A549 (cell line): ENCODE results near the gene CGN. TPM values are rescaled to one million over a fixed set of nuclear protein-coding genes. Genes with fewer than 3 reads are reported as not detected.

Experiments
- ATAC-seq, 2 experiments: fragments of 200-7000 bp in 1 of 2; fragments of >200 bp in 1 of 2; cut with Nextera tagmentation in 1 of 2; cut with Tn5 transposase in 1 of 2; 3 replicates each; pipeline versions ENCODE4 v1.8.0 to v1.9.1; 2018 to 2020; ENCODE audit warnings: mild to moderate bottlenecking in 1 of 2, moderate library complexity in 1 of 2
- CTCF ChIA-PET: fragments of 300-600 bp; sonication (Branson Sonifier 250); formaldehyde crosslinking; extraction: SDS; loops from one replicate; lab custom pipeline; 2021; ENCODE audit warnings: antibody characterized with exemption, inconsistent platforms; lab: Yijun Ruan, JAX
- POLR2A ChIA-PET: fragments of 350-600 bp; formaldehyde crosslinking; extraction: SDS; loops from one replicate; lab custom pipeline; 2021; ENCODE audit warnings: antibody characterized with exemption, inconsistent platforms; lab: Yijun Ruan, JAX
- DNase-seq, 2 experiments: peaks; one replicate each; pipeline versions ENCODE4 v3.0.0 to v3.0.0-alpha.2; 2011 to 2016; ENCODE audit warnings: low read depth in 1 of 2, low spot score in 1 of 2
- FAIRE-seq: peaks from 2 replicates; lab custom pipeline; 2011; peaks lifted over from hg19 to GRCh38; lab: Jason Lieb, UNC
- H3K27ac ChIP-seq, 2 experiments: fragments of >200 bp; sonication (Bioruptor Twin); formaldehyde crosslinking; 3 replicates each; pipeline ENCODE4 v1.5.1; 2016 to 2017
- H3K4me1 ChIP-seq: fragments of >200 bp; sonication (Bioruptor Twin); formaldehyde crosslinking; 3 replicates; pipeline ENCODE4 v1.6.1; 2016
- H3K4me2 ChIP-seq: fragments of >200 bp; sonication (Bioruptor Twin); formaldehyde crosslinking; 3 replicates; pipeline ENCODE4 v1.6.1; 2016
- H3K4me3 ChIP-seq: fragments of >200 bp; sonication (Bioruptor Twin); formaldehyde crosslinking; 3 replicates; pipeline ENCODE4 v1.5.1; 2016
- H3K9me3 ChIP-seq: fragments of >200 bp; sonication (Bioruptor Twin); formaldehyde crosslinking; 3 replicates; pipeline ENCODE4 v1.6.1; 2016
- BHLHE40 ChIP-seq: IDR thresholded peaks from 2 replicates; pipeline ENCODE4 v1.6.1; 2012; ENCODE audit warnings: low read depth, low read length, inconsistent platforms
- CBX8 ChIP-seq: fragments of 200-600 bp; sonication (generic); IDR thresholded peaks from 2 replicates; pipeline ENCODE4 v1.6.1; 2016
- CHD4 ChIP-seq: fragments of 200-600 bp; sonication (generic); IDR thresholded peaks from 2 replicates; pipeline ENCODE4 v1.6.1; 2016; ENCODE audit warnings: antibody characterized with exemption, mild to moderate bottlenecking, borderline replicate concordance
- CTCF ChIP-seq: fragments of >200 bp; sonication (Bioruptor Twin); formaldehyde crosslinking; IDR thresholded peaks from 3 replicates; pipeline ENCODE4 v1.5.1; 2016
- EHMT2 ChIP-seq: fragments of 200-600 bp; sonication (generic); IDR thresholded peaks from 2 replicates; pipeline ENCODE4 v1.6.1; 2016; ENCODE audit warnings: antibody characterized with exemption, low read depth, mild to moderate bottlenecking, moderate library complexity
- FOSB ChIP-seq: fragments of 250-450 bp; sonication (Bioruptor Pico); IDR thresholded peaks from 2 replicates; pipeline ENCODE4 v1.5.0; 2020; ENCODE audit warnings: mild to moderate bottlenecking, moderate library complexity
- HDAC2 ChIP-seq: fragments of 200-600 bp; sonication (generic); IDR thresholded peaks from 2 replicates; pipeline ENCODE4 v1.6.1; 2016
- HES2 ChIP-seq: fragments of >200 bp; sonication (Bioruptor Twin); formaldehyde crosslinking; IDR thresholded peaks from 2 replicates; pipeline ENCODE4 v1.6.1; 2016
- HOXA7 ChIP-seq: fragments of 250-450 bp; sonication (Bioruptor Pico); IDR thresholded peaks from 2 replicates; pipeline ENCODE4 v1.5.0; 2020; ENCODE audit warnings: mild to moderate bottlenecking, moderate library complexity
- KDM1A ChIP-seq: fragments of 200-600 bp; sonication (generic); IDR thresholded peaks from 2 replicates; pipeline ENCODE4 v1.6.1; 2016; ENCODE audit warnings: low read depth, mild to moderate bottlenecking
- KDM5A ChIP-seq: fragments of 200-600 bp; sonication (generic); IDR thresholded peaks from 2 replicates; pipeline ENCODE4 v1.6.1; 2016; ENCODE audit warnings: antibody characterized with exemption, mild to moderate bottlenecking
- NR3C1 ChIP-seq: fragments of >200 bp; sonication (Bioruptor Twin); formaldehyde crosslinking; IDR thresholded peaks from 3 replicates; pipeline ENCODE4 v1.6.1; 2017
- PBX3 ChIP-seq: IDR thresholded peaks from 2 replicates; pipeline ENCODE4 v1.6.1; 2012
- POLR2AphosphoS2 ChIP-seq: conservative IDR thresholded peaks from 2 replicates; pipeline ENCODE4 v1.6.1; 2012; ENCODE audit warnings: low read length, improper control_type of control experiment, inconsistent platforms
- RAD21 ChIP-seq, 2 experiments: fragments of >200 bp in 1 of 2; sonication (Bioruptor Twin) in 1 of 2; formaldehyde crosslinking in 1 of 2; IDR thresholded peaks in 1 of 2; conservative IDR thresholded peaks in 1 of 2; 2 replicates in 1 of 2; 3 replicates in 1 of 2; pipeline ENCODE4 v1.6.1; 2012 to 2018; ENCODE audit warnings: inconsistent platforms in 1 of 2
- RCOR1 ChIP-seq: fragments of 150-350 bp; IDR thresholded peaks from 2 replicates; pipeline ENCODE4 v1.6.1; 2014; ENCODE audit warnings: antibody characterized with exemption, low read length, low read depth
- SMC3 ChIP-seq: fragments of >200 bp; sonication (Bioruptor Twin); formaldehyde crosslinking; IDR thresholded peaks from 3 replicates; pipeline ENCODE4 v1.6.1; 2018; ENCODE audit warnings: inconsistent platforms
- ZFP36 ChIP-seq: fragments of 450-650 bp; IDR thresholded peaks from 2 replicates; pipeline ENCODE4 v1.6.1; 2014; ENCODE audit warnings: borderline replicate concordance; ENCODE audit not compliant: partially characterized antibody
- WGBS: methylation state at CpG from one replicate; pipeline ENCODE4 v1.1.6; 2017; ENCODE audit errors: missing lambda C conversion rate; 5-methylcytosine and 5-hydroxymethylcytosine counted together
- polyA plus RNA-seq, 4 experiments: library from polyadenylated mRNA; depleted of rRNA in 3 of 4; stranded (reverse); fragments of >200 nt; fragmentation: RNase III in 1 of 4; extraction: RNeasy Plus Mini Kit Qiagen cat#74134 plus additional on column Dnase treatment in 1 of 4; gene quantifications; 2 replicates in 3 of 4; 3 replicates in 1 of 4; pipeline ENCODE4 v1.2.3, GENCODE V29; 2011 to 2017
- TF ChIP-seq, protein P1 (sequence below): IDR thresholded peaks from 2 replicates; pipeline ENCODE4 v1.6.1; 2012

The CGN gene
- polyA plus RNA-seq, 2 of the 4 experiments (the other 2 are of a cell fraction) = 1.8 to 2.3 TPM

DNA sequence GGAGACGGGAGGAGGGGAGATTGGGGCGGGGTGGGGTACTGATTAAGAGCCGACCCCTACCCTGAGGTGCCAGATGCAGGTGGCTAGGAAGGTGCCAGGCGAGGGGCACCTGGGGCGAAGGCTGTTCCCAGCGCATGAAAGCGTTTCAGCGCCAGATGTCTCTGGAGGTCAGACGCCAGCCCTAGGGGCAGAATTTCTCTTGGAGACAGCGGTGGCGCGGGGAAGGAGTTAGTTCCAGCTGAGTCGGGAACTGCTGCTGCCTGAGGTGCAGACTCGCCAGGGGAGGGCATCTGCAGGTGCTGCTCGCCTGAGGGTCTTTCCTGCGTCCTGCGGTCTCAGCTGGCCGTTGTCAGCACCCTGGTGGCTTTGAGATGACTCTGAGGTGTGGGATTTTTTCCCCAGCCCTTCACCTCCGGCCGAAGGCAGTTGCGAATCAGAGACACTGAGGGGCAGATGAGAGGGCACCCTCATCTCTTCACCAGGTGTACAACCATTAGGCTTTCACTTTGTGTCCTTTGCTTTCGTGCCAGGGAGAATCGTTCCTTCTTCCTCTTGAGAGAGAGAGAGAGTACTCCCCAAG lies 539 bp downstream of the CGN start:
- H3K4me2 ChIP-seq = peak overlapping the region; percentile 92
- ChIA-PET POLR2A (interaction anchor here (0.6 to 2.1 kb wide), 6 partner anchors 11 to 53 kb away, joined by 3 to 15 read pairs (median 8); partner anchors contain the start of genes POGZ and TUFT1), CTCF (interaction anchor here (0.9 to 1.8 kb wide), 7 partner anchors 9 to 83 kb away, joined by 3 to 6 read pairs (median 3); no protein-coding TSS in a partner anchor)
- peaks cover 38% of the 10 kb centered on the region for H3K4me1 ChIP-seq
- WGBS = 9% methylated on average over 21 of the region's 23 CpGs
- peak; percentile 77 to 79 for ATAC-seq
- no peaks in the 10 kb centered on the region for H3K9me3 ChIP-seq
- peak overlapping the region; percentile 69 to 86 for H3K27ac ChIP-seq
- H3K4me3 ChIP-seq = peak overlapping the region; percentile 64
- TF ChIP-seq HES2 = no peak
- 0 out of 3 replicates have a peak, but pooled peaks have one; percentile 2 for TF ChIP-seq SMC3
- TF ChIP-seq RCOR1 = no peak
- TF ChIP-seq, all 56 proteins: peak for 1
- FAIRE-seq = no peak
- DNase-seq = peak; percentile 41 to 44

- peaks cover 38% of the 10 kb centered on the region for H3K4me1 ChIP-seq
These were observed 1.1 kb downstream of the CGN start for GRCh38 chr1:151512326-151512725.

GRCh38 chr1:151512801-151513625 lies 1.8 kb downstream of the CGN start:
- CTCF ChIA-PET = interaction anchor here (0.5 to 0.9 kb wide), 2 partner anchors 114 to 161 kb away, joined by 3 to 4 read pairs; partner anchors contain the start of gene PSMB4

More at GRCh38 chr1:151512326-151512725, 1.1 kb downstream of the CGN start:
- Histone ChIP-seq H3K4me2 (peak overlapping the region; percentile 92), H3K4me3 (peak overlapping the region; percentile 64; the same call in 2 of the 3 replicates), H3K9me3 (no peaks in the 10 kb centered on the region), H3K27ac (no peak overlapping the region)
- no peak for ATAC-seq
- POLR2A ChIA-PET = interaction anchor here (2.1 kb wide), 1 partner anchor 53 kb away, joined by 15 read pairs; the partner anchor contains the start of gene POGZ
- CTCF ChIA-PET = interaction anchor here (0.9 to 1.8 kb wide), 3 partner anchors 8 to 22 kb away, joined by 3 to 6 read pairs (median 4); no protein-coding TSS in a partner anchor
- WGBS = 94% methylated on average over 4 of the region's 4 CpGs
- TF ChIP-seq KDM5A = no peak
- TF ChIP-seq, protein P1, sequence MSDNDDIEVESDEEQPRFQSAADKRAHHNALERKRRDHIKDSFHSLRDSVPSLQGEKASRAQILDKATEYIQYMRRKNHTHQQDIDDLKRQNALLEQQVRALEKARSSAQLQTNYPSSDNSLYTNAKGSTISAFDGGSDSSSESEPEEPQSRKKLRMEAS = no peak
- no peak for TF ChIP-seq RCOR1
- TF ChIP-seq CHD4 = no peak
- TF ChIP-seq HOXA7 (CRISPR knock-in tag) = no peak
- no peak for TF ChIP-seq FOSB (CRISPR knock-in tag)
- no peak for TF ChIP-seq CBX8
- no peak for TF ChIP-seq BHLHE40
- TF ChIP-seq RAD21 (conservative IDR thresholded peaks at IDR 0.05 in 1 of 2, IDR thresholded peaks at IDR 0.05 in 1 of 2) = no peak
- FAIRE-seq = no peak
- DNase-seq = no peak

More at GRCh38 chr1:151512801-151513625, 1.8 kb downstream of the CGN start:
- TF ChIP-seq CTCF (no peak), NR3C1 (no peak), POLR2AphosphoS2 (no peak), EHMT2 (no peak), ZFP36 (no peak), PBX3 (no peak), KDM1A (no peak), HDAC2 (no peak)
- 78% methylated on average over 8 of the region's 8 CpGs for WGBS
- no peak overlapping the region for H3K4me3 ChIP-seq
- H3K4me2 ChIP-seq = peak overlapping the region; percentile 92
- H3K9me3 ChIP-seq = no peaks in the 10 kb centered on the region
- ATAC-seq = no peak
- peak overlapping the region in 1 of 2 experiments; percentile 15; a peak in 1 of 6 replicates for H3K27ac ChIP-seq
- POLR2A ChIA-PET = interaction anchor here (0.9 kb wide), 1 partner anchor 24 kb away, joined by 3 read pairs; no protein-coding TSS in a partner anchor
- no peak for FAIRE-seq
- no peak for DNase-seq
- H3K4me1 ChIP-seq = peaks cover 38% of the 10 kb centered on the region
